KOPT-K1 (cell line): ENCODE data around the gene ZCCHC8.

ENCODE experiments used
- H3K27ac ChIP-seq: fragments of 200-600 bp; sonication (generic); 2 replicates; pipeline ENCODE4 v1.5.1; 2016; ENCODE audit warnings: antibody characterized with exemption, mild to moderate bottlenecking, low read depth, low read length; ENCODE audit not compliant: poor library complexity, severe bottlenecking
- H3K36me3 ChIP-seq: fragments of 200-600 bp; sonication (generic); 2 replicates; pipeline ENCODE4 v1.5.1; 2017; ENCODE audit warnings: antibody characterized with exemption, mild to moderate bottlenecking, low read length, moderate library complexity; ENCODE audit not compliant: insufficient read depth
- H3K9me3 ChIP-seq: fragments of 200-600 bp; sonication (generic); 2 replicates; pipeline ENCODE4 v1.5.1; 2017; ENCODE audit warnings: antibody characterized with exemption, low read length, mild to moderate bottlenecking; ENCODE audit not compliant: insufficient read depth, poor library complexity, severe bottlenecking

ZCCHC8 gene

DNA sequence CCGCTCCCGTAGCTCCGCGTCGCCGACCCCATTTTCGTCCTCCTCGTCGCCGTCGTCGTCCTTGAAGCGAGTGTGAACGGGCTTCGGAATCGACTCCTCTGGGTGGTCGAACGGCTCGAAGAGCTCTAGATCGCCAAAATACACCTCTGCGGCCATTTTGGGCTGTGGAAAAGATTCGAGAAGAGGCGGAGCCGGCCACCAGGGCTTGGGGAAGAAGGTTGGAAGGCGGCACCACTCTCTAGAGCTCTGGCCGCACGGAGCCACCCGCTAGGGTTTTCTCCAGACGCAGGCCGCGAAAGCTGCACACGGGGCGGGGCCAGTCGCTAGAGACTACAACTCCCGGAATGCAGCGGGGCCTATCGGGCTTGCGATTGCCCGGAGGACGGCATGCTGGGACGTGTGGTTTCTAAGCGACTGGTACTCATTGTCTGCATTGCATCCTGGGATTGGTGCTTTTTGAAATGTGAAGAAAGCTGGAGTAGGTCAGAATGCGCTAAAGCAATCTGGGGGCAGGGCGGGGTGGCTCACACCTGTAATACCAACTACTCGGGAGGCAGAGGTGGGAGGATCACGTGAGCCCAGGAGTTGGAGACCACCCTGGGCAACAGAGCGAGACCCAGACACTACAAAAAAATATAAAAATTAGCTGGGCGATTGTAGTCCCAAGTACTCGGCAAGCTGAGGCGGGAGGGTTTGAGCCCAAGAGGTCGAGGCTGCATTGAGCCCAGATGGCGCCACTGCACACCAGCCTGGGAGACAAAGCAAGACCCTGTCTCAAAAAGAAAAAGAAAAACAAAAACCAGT, at the start of gene ZCCHC8:
Gene ZCCHC8, minus strand, starts transcription at position 248 of the 804 bp plus-strand sequence. Its CDS starts 92 bp downstream, at position 156.
- Histone ChIP-seq H3K27ac (peak within 1 kb of the TSS; percentile 91), H3K36me3 (peaks cover 57% of the 10 kb centered on the region), H3K9me3 (no peaks in the 10 kb centered on the region)

DNA sequence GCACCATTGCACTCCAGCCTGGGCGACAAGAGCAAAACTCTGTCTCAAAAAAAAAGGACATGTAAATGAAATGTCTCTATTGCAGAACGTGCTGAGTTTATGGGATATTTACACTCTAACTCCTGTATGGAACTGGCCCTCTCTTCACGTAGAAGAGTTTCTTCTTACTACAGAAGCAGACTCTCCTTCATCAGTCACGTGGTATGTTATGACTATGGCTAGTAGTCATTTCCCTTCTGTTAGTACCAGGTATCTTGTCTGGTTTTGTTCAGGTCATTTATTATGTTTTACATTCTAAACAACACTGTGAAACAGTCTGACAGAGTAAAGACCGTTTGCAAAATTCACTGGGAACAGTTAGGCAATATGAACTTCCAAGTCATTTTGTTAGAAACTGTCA, 46.6 kb upstream of the ZCCHC8 start:
- H3K27ac ChIP-seq: no peak overlapping the region
- no peaks in the 10 kb centered on the region for H3K9me3 ChIP-seq
- H3K36me3 ChIP-seq: peaks cover 99% of the 10 kb centered on the region

DNA sequence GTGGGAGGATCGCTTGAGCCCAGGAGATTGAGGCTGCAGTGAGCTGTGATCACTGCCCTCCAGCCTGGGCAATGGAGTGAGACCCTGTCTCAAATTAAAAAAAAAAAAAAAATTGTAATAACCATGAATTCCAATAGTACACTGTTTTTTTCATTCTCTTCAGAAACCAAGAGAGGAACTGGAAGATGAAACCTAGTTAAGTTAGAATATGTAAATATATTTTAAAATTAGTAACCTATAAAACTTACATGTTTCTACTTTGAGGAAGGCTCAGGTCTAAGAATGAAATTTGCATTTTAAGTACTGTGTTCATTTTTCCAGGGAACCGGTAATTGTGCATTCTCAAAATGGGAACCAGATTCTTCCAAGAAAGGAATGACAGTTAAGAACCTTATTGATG, 45.1 kb upstream of the ZCCHC8 start:
- H3K9me3 ChIP-seq: no peaks in the 10 kb centered on the region
- H3K27ac ChIP-seq: no peak overlapping the region
- H3K36me3 ChIP-seq: peaks cover 99% of the 10 kb centered on the region

DNA sequence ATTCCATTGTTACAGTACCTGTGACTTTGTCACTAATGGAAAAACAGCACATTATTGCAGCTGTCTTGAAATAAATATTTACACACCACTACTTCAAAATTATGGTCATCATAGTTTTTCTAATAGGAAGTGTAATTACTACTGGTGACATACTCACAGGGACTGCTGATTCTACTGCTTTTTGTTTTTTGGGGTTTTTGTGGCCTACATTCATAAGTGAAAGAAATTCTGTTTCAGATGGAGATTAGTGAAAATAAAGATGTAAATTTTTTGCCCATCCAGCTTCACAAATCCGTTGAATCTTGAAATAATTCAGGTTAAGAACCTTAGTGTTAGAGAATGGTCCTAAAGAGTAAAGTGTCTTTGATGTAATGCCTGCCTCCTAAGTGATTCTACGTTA, 43.8 kb upstream of the ZCCHC8 start:
- H3K36me3 ChIP-seq: peaks cover 99% of the 10 kb centered on the region
- no peak overlapping the region for H3K27ac ChIP-seq
- no peaks in the 10 kb centered on the region for H3K9me3 ChIP-seq

DNA sequence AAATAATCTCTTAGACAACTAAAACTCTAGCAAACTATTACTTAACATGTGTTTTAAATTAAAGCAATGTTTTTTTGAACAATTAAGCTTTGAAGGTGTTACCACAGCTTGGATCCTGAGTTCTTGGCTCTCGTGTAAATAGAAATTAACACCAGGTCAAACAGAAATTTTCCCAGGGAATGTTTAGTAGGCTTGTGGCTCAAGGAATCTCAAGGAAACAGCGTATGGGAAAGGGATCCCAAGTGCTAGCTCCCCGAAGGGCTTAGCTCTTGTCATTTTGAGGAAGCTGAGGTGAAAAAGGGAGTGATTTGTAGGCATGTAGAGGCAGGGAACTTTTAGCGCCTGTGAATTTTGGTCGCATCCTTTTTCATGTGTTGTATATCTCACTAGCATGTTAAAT, 37.8 kb upstream of the ZCCHC8 start:
- Histone ChIP-seq H3K27ac (no peak overlapping the region), H3K9me3 (no peaks in the 10 kb centered on the region), H3K36me3 (peaks cover 99% of the 10 kb centered on the region)

DNA sequence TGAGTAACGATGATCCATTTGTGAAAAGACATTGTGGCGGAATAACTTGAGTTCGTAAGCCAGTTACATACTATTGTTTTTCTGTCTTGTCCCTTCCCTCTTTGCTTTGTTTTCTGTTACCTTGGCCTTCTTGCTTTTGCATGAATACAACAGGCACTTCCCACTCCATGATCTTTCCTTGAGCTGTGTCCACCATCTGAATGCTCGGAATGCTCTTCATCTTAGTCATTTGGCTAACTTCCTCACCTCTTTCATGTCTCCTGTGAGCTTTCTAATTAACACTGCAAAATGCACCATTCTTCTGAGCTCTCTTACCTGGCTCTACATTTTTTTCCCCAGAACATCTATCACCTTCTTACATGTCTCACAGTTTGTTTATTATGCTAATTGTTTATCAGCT, 36.3 kb upstream of the ZCCHC8 start:
- peaks cover 100% of the 10 kb centered on the region for H3K36me3 ChIP-seq
- no peaks in the 10 kb centered on the region for H3K9me3 ChIP-seq
- no peak overlapping the region for H3K27ac ChIP-seq

DNA sequence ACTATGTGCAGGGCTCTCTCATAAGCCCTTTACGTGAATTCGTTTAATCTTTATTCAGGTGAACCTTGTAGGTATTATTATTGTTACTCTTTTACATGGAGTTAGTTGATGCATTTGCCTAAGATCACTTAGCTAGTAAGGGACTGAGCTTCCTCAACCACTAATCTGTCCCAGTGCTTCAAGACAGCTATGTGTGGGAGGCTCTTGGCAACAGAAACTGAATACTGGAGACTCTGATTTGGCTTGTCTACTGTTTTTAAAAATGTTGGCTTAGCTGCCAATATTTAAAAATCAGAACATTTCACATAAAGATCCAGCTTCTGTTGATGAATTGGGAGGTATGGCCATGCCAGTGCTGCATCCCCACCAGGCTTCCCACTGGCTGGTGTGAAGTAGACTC, 33.1 kb upstream of the ZCCHC8 start:
- Histone ChIP-seq H3K27ac (no peak overlapping the region), H3K9me3 (no peaks in the 10 kb centered on the region), H3K36me3 (peaks cover 100% of the 10 kb centered on the region)

DNA sequence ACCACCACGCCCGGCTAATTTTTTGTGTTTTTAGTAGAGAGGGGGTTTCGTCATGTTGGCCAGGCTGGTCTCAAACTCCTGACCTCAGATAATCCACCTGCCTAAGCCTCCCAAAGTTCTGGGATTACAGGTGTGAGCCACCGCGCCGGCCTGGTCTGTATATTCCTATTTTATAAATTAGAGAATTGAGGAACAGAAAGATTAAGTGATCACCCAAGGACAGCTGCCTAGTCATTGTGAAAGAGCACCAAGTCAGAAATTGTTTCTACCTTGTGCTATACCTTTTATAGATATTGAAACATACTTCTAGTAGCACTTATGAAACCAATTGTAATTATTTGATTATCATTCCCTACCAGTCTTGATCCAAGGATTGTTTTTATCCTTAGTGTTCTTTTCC, 28.3 kb upstream of the ZCCHC8 start:
- Histone ChIP-seq H3K36me3 (peaks cover 74% of the 10 kb centered on the region), H3K27ac (no peak overlapping the region), H3K9me3 (no peaks in the 10 kb centered on the region)

DNA sequence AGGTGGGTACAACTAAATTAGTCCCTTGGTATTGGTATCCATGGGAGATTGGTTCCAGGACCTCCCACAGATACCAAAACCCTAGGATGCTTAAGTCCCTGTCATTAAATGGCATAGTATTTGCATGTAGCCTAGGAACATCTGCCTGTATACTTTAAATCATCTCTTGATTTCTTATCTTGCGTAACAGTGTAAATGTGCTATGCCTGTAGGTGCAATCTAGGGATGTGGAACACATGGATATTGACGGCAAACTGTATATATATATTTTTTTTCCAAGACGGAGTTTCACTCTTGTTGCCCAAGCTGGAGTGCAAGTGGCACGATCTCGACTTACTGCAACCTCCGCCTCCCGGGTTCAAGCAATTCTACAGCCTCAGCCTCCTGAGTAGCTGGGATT, 27.9 kb upstream of the ZCCHC8 start:
- no peaks in the 10 kb centered on the region for H3K9me3 ChIP-seq
- H3K36me3 ChIP-seq: peaks cover 74% of the 10 kb centered on the region
- H3K27ac ChIP-seq: peak overlapping the region; percentile 95

DNA sequence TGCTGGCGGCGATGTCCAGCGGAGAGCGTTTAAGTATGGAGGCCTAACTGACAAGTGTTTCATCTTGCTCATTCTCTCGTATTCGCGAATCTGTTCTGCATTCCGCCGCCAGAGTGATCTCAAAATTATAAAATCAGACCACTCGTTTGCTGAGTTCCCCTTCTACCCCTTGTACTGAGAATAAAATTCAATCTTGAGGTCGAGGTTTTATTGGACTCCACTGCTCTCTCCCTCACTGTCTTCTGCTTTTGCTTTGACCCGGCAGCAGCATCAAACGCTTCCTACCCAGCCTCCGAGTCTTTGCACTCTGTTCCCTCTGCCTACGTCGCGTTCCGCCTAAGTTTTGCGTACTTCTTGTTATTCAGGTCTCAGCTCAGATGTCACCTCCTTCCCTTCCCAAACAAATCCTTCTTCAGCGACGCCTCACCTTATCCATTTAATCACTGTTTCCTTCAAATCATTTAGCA, 26.8 kb upstream of the ZCCHC8 start:
- Histone ChIP-seq H3K36me3 (peaks cover 74% of the 10 kb centered on the region), H3K9me3 (no peaks in the 10 kb centered on the region), H3K27ac (peak overlapping the region; percentile 95)

DNA sequence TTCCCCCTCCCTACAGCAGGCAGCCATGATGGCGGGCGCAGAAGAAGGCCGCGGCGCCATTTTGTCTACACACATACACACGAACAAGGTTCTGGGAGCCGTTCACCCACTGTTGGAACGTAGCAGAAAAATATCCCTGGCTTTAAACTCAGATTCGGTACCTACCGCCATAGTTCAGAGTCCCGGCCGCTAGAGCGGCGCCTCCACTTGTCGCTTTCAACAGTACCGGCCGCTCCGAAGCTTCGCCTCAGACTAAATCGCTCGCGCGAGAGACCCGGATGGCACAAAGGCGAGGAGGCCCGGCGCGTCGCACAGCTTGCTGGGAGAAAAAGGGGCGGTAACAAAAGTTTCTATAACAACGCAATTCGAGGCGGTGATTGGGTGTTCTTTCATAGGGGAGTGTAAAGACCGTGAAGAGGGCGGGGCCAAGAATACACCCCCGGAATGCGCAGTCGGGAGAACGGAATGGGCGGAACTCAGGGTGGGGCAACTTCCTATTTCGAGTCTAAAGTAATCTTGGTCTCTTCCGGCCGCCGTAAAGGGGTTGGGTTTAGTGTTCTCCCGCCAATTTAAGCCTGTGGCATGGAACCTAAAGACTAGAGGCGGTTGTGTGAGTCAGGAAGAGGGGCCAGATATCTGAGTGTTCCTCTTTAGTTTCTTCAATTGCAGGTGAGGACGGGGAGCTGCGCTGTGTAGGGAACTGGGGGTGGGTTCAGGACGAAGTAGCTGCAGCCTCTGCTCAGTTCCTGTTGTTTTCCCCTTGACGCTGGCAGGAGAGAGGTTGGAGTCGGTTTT, 26.1 kb upstream of the ZCCHC8 start, which contains the start of the genes KNTC1 and RSRC2:
Gene KNTC1, plus strand, starts transcription at position 567 of the 795 bp plus-strand sequence. CDS start 2,815 bp downstream, outside the sequence.
Gene RSRC2, minus strand, starts transcription at position 254 of the 795 bp plus-strand sequence. Its CDS starts 83 bp downstream, at position 171.
- H3K9me3 ChIP-seq: no peaks in the 10 kb centered on the region

DNA sequence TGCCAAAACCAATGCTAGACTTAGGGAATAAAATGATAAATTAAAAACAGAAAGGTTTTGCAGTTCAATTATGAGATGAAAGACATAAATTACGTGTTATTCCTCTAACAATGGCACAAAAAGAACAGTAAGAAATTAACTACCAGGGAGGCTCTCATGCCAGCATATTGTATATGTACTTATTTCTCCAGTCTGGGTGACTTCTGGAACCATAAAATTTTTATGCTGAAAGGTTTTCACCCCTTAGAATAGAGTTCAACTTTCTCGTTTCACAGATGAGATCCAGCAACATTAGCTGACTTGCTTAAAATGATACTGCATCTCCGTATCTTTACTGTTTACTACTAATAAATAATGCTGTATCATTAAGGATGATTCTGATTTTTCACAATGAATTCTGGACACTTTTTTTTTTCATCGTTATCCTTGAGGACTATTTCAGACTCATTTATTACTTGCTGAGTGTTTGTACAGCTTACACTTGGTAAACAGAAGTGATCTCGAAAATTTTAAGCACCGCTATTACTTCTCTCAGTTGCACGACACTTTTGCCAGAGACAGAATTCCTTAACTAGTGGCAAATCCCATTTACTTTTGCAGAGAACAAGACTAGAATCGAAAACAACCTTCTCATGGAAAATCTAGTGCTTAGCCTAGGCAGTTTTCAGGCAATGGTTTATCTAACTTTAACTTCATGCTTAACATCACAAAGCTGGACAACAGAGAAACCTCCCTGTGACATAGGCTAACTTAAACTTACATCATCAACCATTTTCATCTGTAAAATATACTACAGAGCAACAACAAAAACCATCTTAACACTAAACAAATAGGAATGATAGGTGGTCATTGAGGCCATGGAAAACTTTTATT, 23.4 kb upstream of the ZCCHC8 start:
- peaks cover 74% of the 10 kb centered on the region for H3K36me3 ChIP-seq
- no peaks in the 10 kb centered on the region for H3K9me3 ChIP-seq
- peak overlapping the region; percentile 8 for H3K27ac ChIP-seq

More for the DNA sequence above, 26.1 kb upstream of the ZCCHC8 start, which contains the start of the genes KNTC1 and RSRC2:
- peaks cover 74% of the 10 kb centered on the region for H3K36me3 ChIP-seq
- peak within 1 kb of the TSS; percentile 95 for H3K27ac ChIP-seq

DNA sequence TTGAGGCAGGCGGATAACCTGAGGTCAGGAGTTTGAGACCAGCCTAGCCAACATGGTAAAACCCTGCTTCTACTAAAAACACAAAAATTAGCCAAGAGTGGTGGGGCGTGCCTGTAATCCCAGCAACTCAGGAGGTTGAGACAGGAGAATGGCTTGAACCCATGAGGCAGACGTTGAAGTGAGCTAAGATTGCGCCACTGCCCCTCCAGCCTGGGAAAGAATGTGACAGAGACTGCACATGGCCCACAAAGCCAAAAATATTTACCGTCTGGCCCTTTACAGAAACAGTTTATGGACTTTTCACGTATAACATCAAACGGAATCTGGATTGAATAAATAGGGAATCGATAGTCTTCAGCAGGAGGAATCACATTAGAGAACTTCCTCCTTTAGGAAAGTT, 22.5 kb upstream of the ZCCHC8 start:
- H3K27ac ChIP-seq: no peak overlapping the region
- no peaks in the 10 kb centered on the region for H3K9me3 ChIP-seq
- peaks cover 74% of the 10 kb centered on the region for H3K36me3 ChIP-seq

DNA sequence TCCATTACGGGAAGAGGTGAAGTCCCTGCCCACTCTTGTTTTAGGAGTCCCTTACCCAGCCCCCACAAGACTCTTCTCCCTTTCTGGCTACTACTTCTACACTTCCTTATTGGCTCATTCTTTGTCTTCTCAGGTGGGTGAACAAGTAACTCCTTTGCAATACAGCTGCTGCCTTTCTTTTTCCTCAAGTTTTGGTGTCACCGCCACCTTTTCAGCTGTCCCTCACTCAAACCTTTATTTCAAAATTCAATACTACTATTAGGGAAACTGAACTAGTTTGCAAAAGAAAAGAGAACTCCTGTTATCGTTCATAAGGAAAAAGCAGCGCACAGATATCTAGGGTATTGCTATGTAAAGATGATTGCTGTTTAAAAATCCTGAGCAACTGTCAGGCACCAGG, 19.9 kb upstream of the ZCCHC8 start:
- Histone ChIP-seq H3K27ac (no peak overlapping the region), H3K36me3 (peaks cover 98% of the 10 kb centered on the region), H3K9me3 (no peaks in the 10 kb centered on the region)
